Adrenal gland (tissue), 5 donors: Measurements from ENCODE around the gene FCN2.

Experiments
- CTCF ChIP-seq, 6 experiments: fragments of 450-650 bp in 4 of 6; fragments of 200-600 bp in 2 of 6; sonication (generic) in 1 of 6; IDR thresholded peaks; 1 replicate in 5 of 6; 2 replicates in 1 of 6; pipeline versions ENCODE4 v1.5.1 to v1.8.0; 2016 to 2021; ENCODE audit warnings: antibody characterized with exemption in 6 of 6, mild to moderate bottlenecking in 2 of 6, moderate library complexity in 1 of 6
- POLR2A ChIP-seq, 2 donors: fragments of 450-650 bp; IDR thresholded peaks; one replicate each; pipeline ENCODE4 v1.6.1; 2017; ENCODE audit warnings: antibody characterized with exemption in 2 of 2, mild to moderate bottlenecking in 2 of 2, moderate library complexity in 1 of 2
- donor health status: DM: no; HTN: no; CAD: no.

- TF ChIP-seq CTCF (IDR thresholded peaks at IDR 0.05): peak in 2 of 6 experiments; percentile 11 to 39
- peak in 1 of 2 donors; percentile 5 for TF ChIP-seq POLR2A (IDR thresholded peaks at IDR 0.05)
Measured at GRCh38 chr9:134858051-134858841, 22.4 kb upstream of the FCN2 start.
